A549 (cell line): ENCODE results near the gene VSIG8.

ENCODE experiments used
- CTCF ChIP-seq: fragments of >200 bp; sonication (Bioruptor Twin); formaldehyde crosslinking; IDR thresholded peaks from 3 replicates; pipeline ENCODE4 v1.5.1; 2016
- JUN ChIP-seq, 2 experiments: fragments of >200 bp; sonication (Bioruptor Twin); formaldehyde crosslinking; IDR thresholded peaks; 2 replicates in 1 of 2; 3 replicates in 1 of 2; pipeline ENCODE4 v1.6.1; 2016 to 2017
- JUNB ChIP-seq: fragments of >200 bp; sonication (Bioruptor Twin); formaldehyde crosslinking; IDR thresholded peaks from 2 replicates; pipeline ENCODE4 v1.6.1; 2016
- POLR2A ChIP-seq: IDR thresholded peaks from 2 replicates; pipeline ENCODE4 v1.6.1; 2012; ENCODE audit warnings: mild to moderate bottlenecking, low read length
- REST ChIP-seq: fragments of 200-600 bp; sonication (generic); IDR thresholded peaks from 2 replicates; pipeline ENCODE4 v1.6.1; 2016; ENCODE audit warnings: antibody characterized with exemption, mild to moderate bottlenecking, moderate library complexity
- SREBF2 ChIP-seq: fragments of 450-650 bp; IDR thresholded peaks from 2 replicates; pipeline ENCODE4 v1.6.1; 2014; ENCODE audit warnings: mild to moderate bottlenecking, moderate library complexity
- ZC3H11A ChIP-seq: fragments of 450-650 bp; IDR thresholded peaks from 2 replicates; pipeline ENCODE4 v1.6.1; 2014; ENCODE audit warnings: antibody characterized with exemption, mild to moderate bottlenecking

GRCh38 chr1:159856576-159856975 is 5.9 kb downstream of the VSIG8 start:
- TF ChIP-seq CTCF (no peak), POLR2A (no peak), JUN (IDR thresholded peaks at IDR 0.05) (no peak), SREBF2 (no peak), JUNB (no peak), ZC3H11A (no peak), REST (no peak)
